Smooth muscle cell (in vitro differentiated cells): ENCODE data around the gene BRK1. TPM values are rescaled to one million over a fixed set of nuclear protein-coding genes. Genes with fewer than 3 reads are reported as not detected.
"Not testable (repeated sequence)": the region's sequence is repeated elsewhere in the genome, so short reads cannot be mapped to it uniquely, and the experiment has no call there.

Experiments used
- DNase-seq: peaks from one replicate; lab custom pipeline; 2025; ENCODE audit not compliant: unreplicated experiment; lab: John Stamatoyannopoulos, UW
- H2AFZ ChIP-seq: fragments of 200-600 bp; sonication (generic); 2 replicates; pipeline ENCODE4 v1.6.0; 2016; ENCODE audit warnings: antibody characterized with exemption, low read depth, mild to moderate bottlenecking
- H3F3A ChIP-seq: fragments of 200-600 bp; sonication (generic); 2 replicates; pipeline ENCODE4 v1.6.0; 2017; ENCODE audit warnings: antibody characterized with exemption, low read depth
- H3K27ac ChIP-seq: fragments of 200-600 bp; sonication (generic); 2 replicates; pipeline ENCODE4 v1.5.1; 2016; ENCODE audit warnings: low read depth, mild to moderate bottlenecking
- H3K27me3 ChIP-seq: fragments of 200-600 bp; sonication (generic); 2 replicates; pipeline ENCODE4 v1.6.1; 2016; ENCODE audit warnings: low read depth, mild to moderate bottlenecking
- H3K36me3 ChIP-seq: fragments of 200-600 bp; sonication (generic); 2 replicates; pipeline ENCODE4 v1.5.1; 2016; ENCODE audit warnings: low read depth
- H3K4me1 ChIP-seq: fragments of 200-600 bp; sonication (generic); 2 replicates; pipeline ENCODE4 v1.5.1; 2016; ENCODE audit warnings: low read depth
- H3K4me2 ChIP-seq: fragments of 200-600 bp; sonication (generic); 2 replicates; pipeline ENCODE4 v1.6.0; 2016; ENCODE audit warnings: mild to moderate bottlenecking
- H3K4me3 ChIP-seq: fragments of 200-600 bp; sonication (generic); 2 replicates; pipeline ENCODE4 v1.5.1; 2016; ENCODE audit warnings: mild to moderate bottlenecking
- H3K79me2 ChIP-seq: fragments of 200-600 bp; sonication (generic); 2 replicates; pipeline ENCODE4 v1.6.0; 2016; ENCODE audit warnings: low read depth, mild to moderate bottlenecking
- H3K9ac ChIP-seq: fragments of 200-600 bp; sonication (generic); 2 replicates; pipeline ENCODE4 v1.6.0; 2016; ENCODE audit warnings: low read depth
- H3K9me3 ChIP-seq: fragments of 200-600 bp; sonication (generic); replicated peaks from 2 replicates; pipeline ENCODE4 v1.5.1; 2016; ENCODE audit warnings: low read depth
- H4K20me1 ChIP-seq: fragments of 200-600 bp; sonication (generic); 2 replicates; pipeline ENCODE4 v1.6.0; 2016; ENCODE audit warnings: low read depth
- CTCF ChIP-seq: fragments of 200-600 bp; sonication (generic); IDR thresholded peaks from 2 replicates; pipeline ENCODE4 v1.5.1; 2017; ENCODE audit warnings: borderline replicate concordance, mild to moderate bottlenecking, antibody characterized with exemption; ENCODE audit not compliant: insufficient read depth, poor library complexity, severe bottlenecking
- whole genome bisulfite sequencing: methylation state at CpG from one replicate; pipeline ENCODE4 v1.1.7; 2016; ENCODE audit warnings: low lambda C conversion rate; 5-methylcytosine and 5-hydroxymethylcytosine counted together
- polyA plus RNA-seq: library from polyadenylated mRNA; unstranded; fragments of >200 nt; fragmentation: Nextera tagmentation; extraction: Ambion mirVana; gene quantifications from 2 replicates; pipeline ENCODE4 v1.2.1, GENCODE V29; 2016
- total RNA-seq: library from RNA; depleted of rRNA; stranded (reverse); fragments of >200 nt; gene quantifications from 2 replicates; pipeline ENCODE4 v1.2.3, GENCODE V29; 2014

BRK1 gene
- total and polyA plus RNA-seq, 2 experiments from 2014 or later: 117 to 228 TPM

DNA sequence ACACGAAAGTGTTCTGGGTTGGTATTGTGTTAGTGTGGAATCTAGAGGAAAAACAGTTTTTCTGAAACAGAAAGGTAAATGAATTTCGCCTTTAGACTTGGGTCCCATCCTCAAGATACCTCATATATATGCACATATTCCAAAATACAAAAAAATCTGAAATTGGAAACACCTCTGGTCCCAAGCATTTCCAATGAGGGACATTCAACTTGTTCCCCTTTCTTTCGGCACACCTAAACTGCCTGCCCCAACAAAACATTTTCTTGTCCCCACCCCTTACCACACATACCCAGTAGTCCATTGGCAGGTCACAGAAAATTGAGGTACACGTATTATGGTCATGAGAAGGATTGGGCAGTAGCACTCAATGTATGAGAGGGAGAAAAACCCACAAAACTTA lies 40.2 kb downstream of the BRK1 start:
- Histone ChIP-seq H3K4me1 (no peaks in the 10 kb centered on the region), H2AFZ (no peak overlapping the region), H3K36me3 (peaks cover 8% of the 10 kb centered on the region), H3K27ac (no peak overlapping the region), H3F3A (no peaks in the 10 kb centered on the region), H3K27me3 (no peaks in the 10 kb centered on the region), H3K4me2 (no peak overlapping the region), H3K79me2 (no peaks in the 10 kb centered on the region), H3K9ac (no peak overlapping the region), H3K9me3 (no peaks in the 10 kb centered on the region), H3K4me3 (no peak overlapping the region), H4K20me1 (no peaks in the 10 kb centered on the region)
- DNase-seq: no peak
- WGBS: 100% methylated on average over 4 of the region's 4 CpGs
- TF ChIP-seq CTCF: no peak

GRCh38 chr3:10157031-10157430 lies 41.6 kb downstream of the BRK1 start:
- H4K20me1 ChIP-seq: no peaks in the 10 kb centered on the region
- DNase-seq: no peak
- no peak overlapping the region for H2AFZ ChIP-seq
- no peaks in the 10 kb centered on the region for H3K9me3 ChIP-seq
- no peak overlapping the region for H3K9ac ChIP-seq
- TF ChIP-seq CTCF: no peak
- H3K4me2 ChIP-seq: no peak overlapping the region
- 92% methylated on average over 4 of the region's 4 CpGs for WGBS
- no peaks in the 10 kb centered on the region for H3K36me3 ChIP-seq
- no peaks in the 10 kb centered on the region for H3F3A ChIP-seq
- no peaks in the 10 kb centered on the region for H3K79me2 ChIP-seq
- no peak overlapping the region for H3K4me3 ChIP-seq
- no peaks in the 10 kb centered on the region for H3K27me3 ChIP-seq
- H3K4me1 ChIP-seq: no peaks in the 10 kb centered on the region
- H3K27ac ChIP-seq: no peak overlapping the region

GRCh38 chr3:10158555-10158954 lies 43.1 kb downstream of the BRK1 start:
- WGBS: 99% methylated on average over 6 of the region's 6 CpGs
- not testable (repeated sequence) for H3K4me2 ChIP-seq, DNase-seq, H3K9ac ChIP-seq, H3K79me2 ChIP-seq, H2AFZ ChIP-seq, H3K4me1 ChIP-seq, H4K20me1 ChIP-seq, H3K27ac ChIP-seq, H3K27me3 ChIP-seq, H3F3A ChIP-seq, H3K4me3 ChIP-seq, H3K9me3 ChIP-seq, H3K36me3 ChIP-seq

- Histone ChIP-seq H3K27me3 (no peaks in the 10 kb centered on the region), H3K4me2 (no peak overlapping the region), H3K27ac (no peak overlapping the region), H4K20me1 (no peaks in the 10 kb centered on the region), H3K4me3 (no peak overlapping the region), H3K79me2 (no peaks in the 10 kb centered on the region), H3K36me3 (no peaks in the 10 kb centered on the region), H3K9me3 (no peaks in the 10 kb centered on the region), H2AFZ (no peak overlapping the region), H3F3A (no peaks in the 10 kb centered on the region), H3K4me1 (no peaks in the 10 kb centered on the region), H3K9ac (no peak overlapping the region)
- no peak for TF ChIP-seq CTCF
- no peak for DNase-seq
- WGBS: 70% methylated on average over 1 of the region's 1 CpG
Measured at GRCh38 chr3:10160346-10160745, 44.9 kb downstream of the BRK1 start.
